Measurements from ENCODE around the gene IL1RAPL2.

IL1RAPL2 gene

DNA sequence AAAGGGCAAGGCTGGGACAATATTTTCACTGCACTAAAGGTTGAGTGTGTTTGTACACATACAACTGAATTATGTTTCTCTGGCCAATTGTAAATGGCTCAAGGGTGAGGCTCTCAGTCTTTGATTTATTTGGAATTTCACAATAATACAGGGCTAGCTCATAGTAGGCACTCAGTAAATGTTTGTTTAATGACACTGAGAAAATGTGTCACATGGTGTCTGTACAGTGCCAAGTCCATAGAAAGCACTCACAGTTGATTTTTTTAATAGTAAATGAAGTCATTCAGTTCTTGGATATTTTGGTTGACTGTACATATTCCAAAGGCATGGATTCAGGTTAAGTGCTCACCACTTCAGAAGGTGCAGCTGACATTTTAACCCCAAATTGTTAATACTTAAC lies 176.4 kb downstream of the IL1RAPL2 start:
- TF ChIP-seq TCF4 (CRISPR knock-in tag; IDR thresholded peaks at IDR 0.05; ENCODE audit: borderline replicate concordance) (no peak), ZNF70 (CRISPR knock-in tag; IDR thresholded peaks at IDR 0.05) (no peak), PATZ1 (CRISPR knock-in tag; IDR thresholded peaks at IDR 0.05; ENCODE audit: borderline replicate concordance) (no peak), GLIS3 (CRISPR knock-in tag; IDR thresholded peaks at IDR 0.05) (no peak), PPARA (CRISPR knock-in tag; IDR thresholded peaks at IDR 0.05; ENCODE audit: borderline replicate concordance) (no peak), ARNTL (CRISPR knock-in tag; IDR thresholded peaks at IDR 0.05; ENCODE audit: borderline replicate concordance, low read depth) (no peak), CSDC2 (CRISPR knock-in tag; IDR thresholded peaks at IDR 0.05) (no peak), BACH2 (CRISPR knock-in tag; IDR thresholded peaks at IDR 0.05; ENCODE audit: borderline replicate concordance) (no peak)
- no peak for ATAC-seq

GRCh38 chrX:104745152-104745551 lies 179.2 kb downstream of the IL1RAPL2 start:
- no peak for TF ChIP-seq TCF4 (CRISPR knock-in tag; IDR thresholded peaks at IDR 0.05; ENCODE audit: borderline replicate concordance)
- no peak for ATAC-seq

GRCh38 chrX:104749951-104750610 lies 184.1 kb downstream of the IL1RAPL2 start:
- ATAC-seq, result no peak

More at GRCh38 chrX:104749951-104750610, 184.1 kb downstream of the IL1RAPL2 start:
- no peak for TF ChIP-seq ZFP3 (CRISPR knock-in tag; IDR thresholded peaks at IDR 0.05)
- no peak for TF ChIP-seq CSDC2 (CRISPR knock-in tag; IDR thresholded peaks at IDR 0.05)
- TF ChIP-seq PATZ1 (CRISPR knock-in tag; IDR thresholded peaks at IDR 0.05; ENCODE audit: borderline replicate concordance), result no peak
- no peak for TF ChIP-seq ZFP30 (CRISPR knock-in tag; IDR thresholded peaks at IDR 0.05)
- no peak for TF ChIP-seq ZNF8 (CRISPR knock-in tag; IDR thresholded peaks at IDR 0.05)
- TF ChIP-seq RARB (CRISPR knock-in tag; IDR thresholded peaks at IDR 0.05), result no peak
- TF ChIP-seq GLIS3 (CRISPR knock-in tag; IDR thresholded peaks at IDR 0.05), result no peak
- TF ChIP-seq ZC3H10 (CRISPR knock-in tag; IDR thresholded peaks at IDR 0.05), result no peak
- no peak for TF ChIP-seq TCF4 (CRISPR knock-in tag; IDR thresholded peaks at IDR 0.05; ENCODE audit: borderline replicate concordance)
- TF ChIP-seq TOX (CRISPR knock-in tag; IDR thresholded peaks at IDR 0.05; ENCODE audit: borderline replicate concordance), result no peak
- TF ChIP-seq ARNTL (CRISPR knock-in tag; IDR thresholded peaks at IDR 0.05; ENCODE audit: borderline replicate concordance, low read depth), result no peak
- TF ChIP-seq PPARA (CRISPR knock-in tag; IDR thresholded peaks at IDR 0.05; ENCODE audit: borderline replicate concordance), result no peak
- no peak for TF ChIP-seq CSRNP3 (CRISPR knock-in tag; IDR thresholded peaks at IDR 0.05)
- no peak for TF ChIP-seq ZNF565 (CRISPR knock-in tag; conservative IDR thresholded peaks at IDR 0.05; ENCODE audit: low read depth)
- TF ChIP-seq OSR1 (CRISPR knock-in tag; IDR thresholded peaks at IDR 0.05), result no peak
- TF ChIP-seq, protein P1, sequence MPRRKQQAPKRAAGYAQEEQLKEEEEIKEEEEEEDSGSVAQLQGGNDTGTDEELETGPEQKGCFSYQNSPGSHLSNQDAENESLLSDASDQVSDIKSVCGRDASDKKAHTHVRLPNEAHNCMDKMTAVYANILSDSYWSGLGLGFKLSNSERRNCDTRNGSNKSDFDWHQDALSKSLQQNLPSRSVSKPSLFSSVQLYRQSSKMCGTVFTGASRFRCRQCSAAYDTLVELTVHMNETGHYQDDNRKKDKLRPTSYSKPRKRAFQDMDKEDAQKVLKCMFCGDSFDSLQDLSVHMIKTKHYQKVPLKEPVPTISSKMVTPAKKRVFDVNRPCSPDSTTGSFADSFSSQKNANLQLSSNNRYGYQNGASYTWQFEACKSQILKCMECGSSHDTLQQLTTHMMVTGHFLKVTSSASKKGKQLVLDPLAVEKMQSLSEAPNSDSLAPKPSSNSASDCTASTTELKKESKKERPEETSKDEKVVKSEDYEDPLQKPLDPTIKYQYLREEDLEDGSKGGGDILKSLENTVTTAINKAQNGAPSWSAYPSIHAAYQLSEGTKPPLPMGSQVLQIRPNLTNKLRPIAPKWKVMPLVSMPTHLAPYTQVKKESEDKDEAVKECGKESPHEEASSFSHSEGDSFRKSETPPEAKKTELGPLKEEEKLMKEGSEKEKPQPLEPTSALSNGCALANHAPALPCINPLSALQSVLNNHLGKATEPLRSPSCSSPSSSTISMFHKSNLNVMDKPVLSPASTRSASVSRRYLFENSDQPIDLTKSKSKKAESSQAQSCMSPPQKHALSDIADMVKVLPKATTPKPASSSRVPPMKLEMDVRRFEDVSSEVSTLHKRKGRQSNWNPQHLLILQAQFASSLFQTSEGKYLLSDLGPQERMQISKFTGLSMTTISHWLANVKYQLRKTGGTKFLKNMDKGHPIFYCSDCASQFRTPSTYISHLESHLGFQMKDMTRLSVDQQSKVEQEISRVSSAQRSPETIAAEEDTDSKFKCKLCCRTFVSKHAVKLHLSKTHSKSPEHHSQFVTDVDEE (CRISPR knock-in tag; IDR thresholded peaks at IDR 0.05), result no peak
- no peak for TF ChIP-seq ZNF70 (CRISPR knock-in tag; IDR thresholded peaks at IDR 0.05)
- TF ChIP-seq SNAI2 (CRISPR knock-in tag; IDR thresholded peaks at IDR 0.05), result no peak
- TF ChIP-seq ESRRG (CRISPR knock-in tag; IDR thresholded peaks at IDR 0.05), result no peak
